GM19043 (cell line): ENCODE results near the gene CNOT4.
"Not testable (repeated sequence)": the region's sequence is repeated elsewhere in the genome, so short reads cannot be mapped to it uniquely, and the experiment has no call there.

Experiments used
- ATAC-seq: cut with Tn5 transposase; IDR thresholded peaks from one replicate; pipeline ENCODE4 v1.9.1; 2021; ENCODE audit warnings: low read depth; ENCODE audit not compliant: unreplicated experiment

Gene CNOT4

DNA sequence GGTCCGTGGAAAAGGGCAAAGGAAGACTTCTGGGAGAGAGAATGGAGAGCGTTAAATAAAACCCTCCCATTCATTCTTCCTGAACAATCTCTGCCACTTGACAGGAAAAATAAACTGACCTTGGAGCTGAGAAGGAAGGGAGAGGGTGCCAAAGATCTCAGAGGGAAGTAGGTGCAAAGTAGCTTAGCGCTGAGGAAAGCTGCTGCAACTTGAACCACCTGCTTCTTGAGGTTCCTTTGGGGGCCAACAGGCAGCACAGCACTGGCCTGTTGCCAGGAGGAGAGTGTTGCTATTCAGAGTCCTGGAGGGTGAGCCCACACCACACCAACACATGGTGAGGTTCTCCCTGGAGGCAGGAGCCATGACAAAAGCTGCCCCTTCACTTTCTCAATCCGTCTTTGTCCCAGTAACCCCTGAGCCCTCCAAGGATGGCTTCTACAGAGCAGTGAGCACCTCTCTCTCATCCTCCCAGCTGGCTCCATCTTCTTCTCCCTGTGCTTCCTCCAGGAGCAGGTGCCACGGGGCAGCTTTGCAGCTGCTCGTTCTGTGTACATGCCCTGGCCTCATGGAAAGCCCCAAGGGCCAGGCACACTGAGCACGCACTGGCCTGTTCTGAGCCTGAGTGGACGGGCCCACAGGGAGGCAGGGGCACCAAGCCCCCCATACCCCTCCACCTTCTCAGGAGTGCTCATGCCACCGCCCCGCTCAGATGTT is 174.9 kb downstream of the CNOT4 start:
- ATAC-seq: no peak

DNA sequence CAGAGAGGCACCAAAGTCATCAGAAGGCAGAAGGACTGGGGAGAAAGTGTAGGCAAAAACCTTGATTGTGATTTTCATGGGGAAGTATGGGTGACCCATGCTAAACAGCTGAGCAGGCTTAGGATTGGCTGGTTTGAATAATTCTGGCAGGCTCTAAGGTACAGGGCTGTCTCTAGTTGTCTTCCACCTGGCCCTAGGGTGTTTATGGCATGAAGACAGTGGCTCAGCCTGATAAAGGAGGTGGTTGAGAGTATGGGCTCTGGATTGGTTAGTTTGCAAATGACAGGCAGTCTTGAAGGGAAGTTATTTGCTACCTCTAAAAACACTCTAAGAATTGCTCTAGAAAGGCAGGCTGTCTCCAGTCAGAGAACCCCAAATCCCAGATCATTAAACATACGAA is 176.0 kb downstream of the CNOT4 start:
- no peak for ATAC-seq

DNA sequence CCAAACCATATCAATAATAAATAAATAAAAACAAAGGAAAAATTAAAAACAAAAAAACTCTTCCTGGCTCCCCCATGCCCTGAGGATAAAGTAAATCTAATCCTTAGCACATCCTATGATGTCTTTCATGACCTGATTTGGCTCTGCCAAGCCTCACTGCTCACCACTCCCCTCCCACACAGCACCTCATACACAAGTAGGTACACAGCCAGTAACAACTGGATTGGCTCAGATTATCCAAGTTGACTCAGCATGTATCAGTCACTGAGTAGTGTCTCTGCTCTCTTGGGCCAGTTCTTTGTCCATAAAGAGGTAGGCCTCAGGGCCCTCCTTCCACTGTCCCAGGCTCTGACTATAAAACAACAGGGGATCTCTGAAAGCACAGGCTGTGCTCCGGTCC is 176.7 kb downstream of the CNOT4 start:
- ATAC-seq: no peak

DNA sequence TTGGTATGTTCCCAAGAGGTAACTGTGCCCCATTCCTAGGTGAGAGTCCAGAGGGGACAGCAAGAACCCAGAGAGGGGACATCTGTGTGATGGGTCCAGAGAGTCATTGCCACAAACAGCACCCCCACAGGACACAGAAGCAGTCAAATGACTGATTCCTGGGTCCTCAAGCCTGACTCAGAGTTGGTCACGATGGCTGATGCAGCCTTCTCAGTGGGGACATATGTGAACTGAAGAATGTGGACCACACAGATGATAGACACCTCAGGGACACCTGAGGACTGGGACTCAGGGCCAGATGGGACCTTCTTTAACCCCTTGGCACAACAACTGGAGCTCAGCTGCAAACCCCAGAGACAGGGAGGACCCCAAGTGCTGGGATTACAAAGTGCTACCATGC is 179.8 kb downstream of the CNOT4 start:
- ATAC-seq: no peak

DNA sequence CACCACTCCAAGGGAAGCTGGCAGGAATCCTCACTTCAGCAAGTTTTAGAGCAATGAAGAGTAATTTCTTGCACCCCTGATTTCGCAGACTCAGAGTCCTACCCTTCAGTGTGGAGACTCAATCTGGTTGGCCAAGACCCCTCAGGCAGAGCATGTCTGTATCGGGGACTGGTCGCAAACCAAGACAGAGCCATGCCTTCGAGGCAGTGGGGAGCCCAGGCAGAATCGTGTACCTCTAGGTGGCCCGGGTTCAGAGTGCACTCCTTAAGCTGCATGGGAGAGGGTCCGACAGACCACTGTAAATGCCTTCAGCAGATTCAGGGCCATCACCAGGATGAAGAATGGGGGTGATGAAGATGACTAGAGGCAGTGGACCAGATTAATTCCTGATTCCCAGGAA is 181.4 kb downstream of the CNOT4 start:
- ATAC-seq: no peak

DNA sequence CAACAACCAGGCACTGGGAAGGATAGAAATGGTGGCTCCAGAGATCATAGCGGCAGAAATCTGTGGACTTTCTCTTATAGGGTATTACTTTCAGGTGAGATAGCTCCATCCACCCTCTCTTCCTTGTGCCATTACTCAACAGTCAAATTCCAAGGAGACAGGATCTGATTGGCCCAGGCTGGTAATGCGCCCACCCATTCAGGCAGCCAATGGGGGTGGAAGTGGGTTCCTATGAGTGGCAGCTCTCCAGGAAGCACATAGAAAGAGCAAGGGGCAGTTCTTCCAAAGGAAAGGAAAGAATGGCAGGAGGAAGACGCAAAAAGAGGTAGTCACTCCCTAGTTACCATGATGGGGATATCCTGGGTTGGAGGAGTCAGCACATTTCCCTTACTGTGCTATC is 181.8 kb downstream of the CNOT4 start:
- ATAC-seq: no peak

DNA sequence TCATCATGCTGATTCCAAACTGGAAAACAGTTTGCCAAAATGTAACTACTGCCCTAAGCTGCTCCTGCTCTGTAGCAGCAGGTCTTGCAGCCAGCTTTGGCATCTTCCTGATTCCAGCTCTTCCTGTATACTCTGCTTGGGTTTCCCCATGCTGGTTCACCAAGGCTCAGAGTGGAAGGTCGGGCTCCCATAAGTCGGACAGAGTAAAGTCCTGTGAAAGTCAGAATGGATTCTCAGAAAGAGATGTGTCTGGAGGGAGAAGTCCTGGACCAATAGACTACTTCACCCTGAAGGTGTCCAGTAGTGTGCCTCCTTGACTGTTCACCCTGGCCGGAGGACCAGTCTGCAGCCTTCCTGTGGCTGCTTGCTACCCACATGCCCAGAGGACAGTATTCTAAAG is 182.4 kb downstream of the CNOT4 start:
- ATAC-seq: no peak

DNA sequence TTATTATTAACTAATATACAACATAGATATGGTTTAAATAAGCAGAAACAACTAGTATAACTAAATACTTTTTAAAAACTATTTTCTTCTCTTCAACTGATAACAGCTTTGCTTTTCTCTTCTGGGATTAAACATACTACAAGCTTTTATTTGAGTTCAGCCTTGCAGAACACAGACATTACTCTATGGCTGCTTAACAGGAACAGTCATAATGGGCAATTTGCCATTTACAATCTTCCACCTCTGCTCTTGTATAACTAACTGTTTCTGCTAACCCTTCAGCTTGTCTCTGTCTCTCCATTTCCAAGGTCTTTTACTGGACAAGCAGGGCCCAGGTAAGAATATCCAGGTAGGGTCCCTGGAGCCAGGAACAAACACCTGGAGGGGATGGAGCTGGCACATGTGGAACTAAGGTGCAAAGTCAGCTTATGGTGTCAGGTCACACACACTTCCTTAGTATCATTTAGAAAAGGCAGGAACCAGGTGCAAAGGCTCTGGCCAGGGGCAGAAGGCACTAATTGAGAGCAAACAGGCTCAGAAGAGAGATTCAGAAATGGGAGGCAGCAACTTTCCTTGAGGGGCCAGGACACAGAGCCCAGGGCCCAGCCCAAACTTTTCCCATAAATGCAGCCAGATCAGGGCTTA is 183.1 kb downstream of the CNOT4 start:
- no peak for ATAC-seq

DNA sequence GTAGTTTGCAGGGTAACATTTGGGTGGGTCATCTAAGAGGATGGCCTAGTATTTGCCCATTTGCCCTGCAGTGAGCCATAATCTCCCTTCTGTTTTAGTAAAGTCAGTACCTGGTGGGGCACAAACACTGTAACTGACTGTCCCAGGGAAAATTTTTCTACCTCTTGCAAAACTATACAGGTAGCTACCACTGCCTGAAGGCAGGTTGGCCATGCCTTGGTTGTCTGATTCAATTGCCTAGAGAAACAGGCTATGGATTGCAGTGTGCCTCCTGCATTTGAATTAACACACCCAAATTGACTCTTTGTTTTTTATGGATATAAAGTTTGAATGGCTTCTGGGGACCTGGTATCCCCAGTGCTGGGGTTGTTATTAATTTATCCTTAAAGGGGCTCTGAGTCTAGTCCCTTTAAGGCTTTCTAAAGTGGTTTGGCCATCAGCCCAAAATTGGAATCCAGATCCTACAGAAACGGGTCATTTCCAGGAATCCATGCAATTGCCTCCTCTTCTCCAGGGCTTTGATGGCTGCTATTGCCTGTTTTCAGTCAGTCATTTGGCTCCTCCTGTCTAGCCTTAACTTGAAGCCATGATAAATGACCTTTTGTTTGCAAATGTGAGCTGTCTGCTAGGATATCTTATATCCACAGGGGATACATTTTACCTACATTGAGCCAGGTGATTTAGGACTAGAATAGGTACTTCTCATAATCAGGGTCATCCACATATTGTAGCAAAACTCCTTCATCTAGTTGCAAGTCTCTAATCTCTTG is 187.1 kb downstream of the CNOT4 start:
- no peak for ATAC-seq

DNA sequence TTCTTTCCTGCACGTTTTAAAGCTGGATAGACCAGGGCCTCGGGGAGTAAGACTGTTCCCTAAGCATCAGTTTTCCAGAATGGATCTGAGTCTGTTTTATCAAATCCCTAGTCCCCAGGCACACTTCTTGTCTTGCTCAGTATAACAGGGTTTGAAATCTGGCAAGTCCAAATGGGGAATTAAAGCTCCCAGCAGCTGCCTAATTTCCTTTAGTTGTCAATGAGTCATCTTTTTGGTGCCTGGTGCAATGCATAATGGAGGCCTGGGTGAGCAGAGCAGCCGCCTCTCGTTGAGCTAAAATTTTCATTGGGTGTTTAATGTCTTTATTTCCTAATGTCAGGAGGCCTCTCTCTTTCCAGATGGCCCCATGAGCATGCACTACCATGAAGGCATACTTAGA is 188.3 kb downstream of the CNOT4 start:
- no peak for ATAC-seq

DNA sequence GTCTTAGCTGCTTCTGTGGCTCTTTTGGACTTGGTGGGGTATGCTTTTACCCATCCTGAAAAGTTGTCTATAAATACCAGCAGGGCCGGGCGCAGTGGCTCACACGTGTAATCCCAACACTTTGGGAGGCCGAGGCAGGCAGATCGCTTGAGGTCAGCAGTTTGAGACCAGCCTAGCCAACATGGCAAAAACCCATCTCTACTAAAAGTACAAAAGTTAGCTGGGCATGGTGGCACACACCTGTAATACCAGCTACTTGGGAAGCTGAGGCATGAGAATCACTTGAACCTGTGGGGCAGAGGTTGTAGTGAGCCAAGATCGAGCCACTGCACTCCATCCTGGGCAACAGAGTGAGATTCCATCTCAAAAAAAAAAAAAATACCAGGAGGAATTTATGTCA is 188.9 kb downstream of the CNOT4 start:
- ATAC-seq: not testable (repeated sequence)

DNA sequence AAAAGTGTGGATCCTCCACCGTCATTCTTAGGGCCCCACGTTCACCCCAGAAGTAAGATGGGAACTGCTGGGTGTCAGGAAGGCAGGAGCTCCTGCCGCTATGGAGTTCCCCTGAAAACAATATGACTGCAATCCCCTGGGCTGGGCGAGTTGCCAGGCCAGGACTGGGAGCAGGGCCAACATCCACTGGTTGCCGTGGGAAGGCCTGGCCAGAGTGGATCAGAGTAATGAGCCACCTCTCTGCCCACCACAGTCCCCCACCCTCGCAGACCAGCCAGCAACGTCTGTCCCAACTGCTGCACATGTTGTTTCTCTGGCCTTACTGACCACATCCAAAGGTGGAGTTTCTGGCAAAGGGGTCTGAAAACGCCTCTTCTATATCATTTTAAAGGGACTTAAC is 189.6 kb downstream of the CNOT4 start:
- ATAC-seq: no peak

DNA sequence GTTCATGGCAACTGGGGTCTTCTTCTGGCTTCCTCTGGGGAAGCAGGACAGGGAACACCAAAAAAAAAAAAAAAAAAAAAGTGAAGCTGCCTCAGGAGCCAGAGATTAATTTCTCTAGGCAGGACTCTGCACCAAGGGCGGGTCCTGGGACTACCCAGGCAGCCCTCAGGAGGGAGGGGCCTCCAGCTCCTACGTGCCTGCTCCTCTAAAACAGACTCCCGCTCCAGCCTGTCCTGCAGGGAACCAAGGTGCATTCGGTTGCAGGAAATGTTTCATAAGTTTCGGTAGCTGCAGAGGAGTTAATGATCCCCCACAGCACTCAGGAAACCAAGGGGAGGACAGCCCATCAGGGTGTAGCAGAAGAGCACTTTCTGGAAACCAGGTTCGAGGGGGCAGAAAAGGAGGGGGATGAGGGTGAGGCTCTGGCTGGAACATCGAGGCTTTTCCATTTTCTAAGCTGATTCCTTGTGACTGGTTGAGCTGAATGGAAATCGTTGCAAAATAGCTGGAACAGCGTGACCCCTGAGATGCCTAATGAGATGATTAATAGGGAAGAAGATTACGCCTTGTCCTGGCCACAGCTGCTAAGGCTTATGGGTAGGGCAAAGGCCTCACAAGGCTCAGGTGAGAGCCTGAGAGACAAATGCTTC is 192.1 kb downstream of the CNOT4 start:
- ATAC-seq: no peak

DNA sequence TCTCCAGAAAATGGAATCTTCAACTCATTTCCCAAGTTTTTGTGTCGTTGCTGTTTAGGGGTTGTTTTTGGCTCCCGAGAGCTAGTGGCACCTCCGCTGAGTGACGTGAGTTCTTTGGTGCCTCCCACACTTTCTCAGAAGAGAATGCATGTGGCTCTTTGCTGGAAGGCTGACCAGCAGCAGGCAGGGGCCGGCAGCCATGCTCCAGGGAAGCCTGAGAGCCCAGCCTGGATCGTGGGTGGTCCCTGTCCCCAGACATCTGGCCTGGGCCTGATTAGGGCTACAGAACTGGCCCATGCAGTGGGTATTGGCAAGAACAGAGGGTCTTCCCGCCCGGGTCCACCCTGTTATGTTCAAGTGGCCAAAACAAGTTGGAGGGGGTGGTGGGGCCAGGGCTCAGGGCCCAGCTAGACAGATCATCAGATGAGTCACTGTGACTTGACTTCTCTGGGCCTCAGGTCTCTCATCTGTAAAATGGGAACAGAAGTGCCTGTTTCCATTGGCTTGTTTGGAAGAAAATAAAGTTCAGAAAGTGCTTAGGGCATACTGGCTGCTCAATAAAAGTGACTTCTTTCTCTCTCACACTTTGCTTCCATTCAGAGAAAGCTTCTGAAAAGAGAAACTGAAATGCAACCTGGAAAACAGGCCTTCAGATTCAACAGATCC is 193.1 kb downstream of the CNOT4 start:
- ATAC-seq: no peak

DNA sequence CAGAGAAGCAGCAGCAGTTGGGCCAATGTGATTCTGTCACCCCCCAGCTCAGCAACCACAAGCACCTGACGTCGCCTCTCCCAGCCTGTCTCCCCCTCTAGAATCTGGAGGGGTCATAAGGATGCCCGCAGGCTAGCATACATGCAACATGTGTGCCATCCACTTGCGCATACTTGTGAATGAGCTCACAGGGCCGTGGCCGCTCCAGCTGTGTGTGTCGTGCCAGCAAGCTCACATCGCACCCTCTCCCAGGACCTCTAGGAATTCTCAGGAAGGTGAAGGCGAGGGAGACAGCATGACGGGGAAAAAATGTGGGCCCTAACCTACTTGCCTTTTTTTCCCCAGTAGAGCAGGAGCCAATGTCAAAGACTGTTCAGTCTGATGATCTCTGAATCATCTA is 195.9 kb downstream of the CNOT4 start:
- no peak for ATAC-seq
